ENCODE results near the gene TYK2.

TYK2 gene

DNA sequence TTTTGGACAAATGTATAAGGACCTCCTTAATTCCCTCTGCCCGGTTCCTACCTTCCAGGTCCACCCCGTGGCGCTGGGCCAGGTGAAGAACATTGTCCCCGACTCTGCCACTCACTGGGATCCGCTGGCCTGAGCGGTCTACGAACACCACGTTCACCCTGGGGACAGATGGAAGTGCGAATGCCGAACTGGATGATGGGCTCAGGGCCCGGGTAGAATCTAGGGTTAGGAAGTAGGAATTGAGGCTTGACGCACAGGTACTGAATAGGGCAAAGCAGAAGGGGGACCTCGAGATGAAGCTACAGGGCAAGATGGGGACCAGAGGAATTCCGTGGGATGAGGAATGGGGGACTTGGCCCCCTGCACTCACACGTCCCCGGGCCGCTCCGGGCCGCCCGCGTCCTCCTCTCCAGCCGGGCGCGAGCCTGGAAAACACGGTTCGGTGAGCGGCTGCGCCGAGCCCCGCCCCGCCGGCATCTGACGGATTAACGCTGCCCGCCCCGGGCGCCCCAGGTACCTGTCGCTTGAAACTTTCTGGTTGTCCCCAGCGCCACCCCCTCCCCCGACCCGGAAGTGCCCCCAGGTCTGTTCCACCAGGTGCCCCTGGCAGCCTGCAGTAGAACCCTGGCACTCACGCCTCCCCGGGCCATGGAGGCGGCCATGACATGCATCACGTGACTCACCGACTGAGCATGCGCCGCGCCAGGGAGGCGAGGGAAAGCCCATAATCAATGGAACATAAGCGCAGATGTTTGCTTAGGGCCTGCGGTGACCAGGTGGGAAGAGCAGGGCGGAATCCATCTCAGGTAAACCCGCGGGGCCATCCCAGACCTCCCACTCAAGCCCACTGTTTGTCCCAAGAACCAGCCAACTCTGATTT lies 64.8 kb downstream of the TYK2 start, which contains the start of gene FDX2 (continued):
- TF ChIP-seq, protein P1, sequence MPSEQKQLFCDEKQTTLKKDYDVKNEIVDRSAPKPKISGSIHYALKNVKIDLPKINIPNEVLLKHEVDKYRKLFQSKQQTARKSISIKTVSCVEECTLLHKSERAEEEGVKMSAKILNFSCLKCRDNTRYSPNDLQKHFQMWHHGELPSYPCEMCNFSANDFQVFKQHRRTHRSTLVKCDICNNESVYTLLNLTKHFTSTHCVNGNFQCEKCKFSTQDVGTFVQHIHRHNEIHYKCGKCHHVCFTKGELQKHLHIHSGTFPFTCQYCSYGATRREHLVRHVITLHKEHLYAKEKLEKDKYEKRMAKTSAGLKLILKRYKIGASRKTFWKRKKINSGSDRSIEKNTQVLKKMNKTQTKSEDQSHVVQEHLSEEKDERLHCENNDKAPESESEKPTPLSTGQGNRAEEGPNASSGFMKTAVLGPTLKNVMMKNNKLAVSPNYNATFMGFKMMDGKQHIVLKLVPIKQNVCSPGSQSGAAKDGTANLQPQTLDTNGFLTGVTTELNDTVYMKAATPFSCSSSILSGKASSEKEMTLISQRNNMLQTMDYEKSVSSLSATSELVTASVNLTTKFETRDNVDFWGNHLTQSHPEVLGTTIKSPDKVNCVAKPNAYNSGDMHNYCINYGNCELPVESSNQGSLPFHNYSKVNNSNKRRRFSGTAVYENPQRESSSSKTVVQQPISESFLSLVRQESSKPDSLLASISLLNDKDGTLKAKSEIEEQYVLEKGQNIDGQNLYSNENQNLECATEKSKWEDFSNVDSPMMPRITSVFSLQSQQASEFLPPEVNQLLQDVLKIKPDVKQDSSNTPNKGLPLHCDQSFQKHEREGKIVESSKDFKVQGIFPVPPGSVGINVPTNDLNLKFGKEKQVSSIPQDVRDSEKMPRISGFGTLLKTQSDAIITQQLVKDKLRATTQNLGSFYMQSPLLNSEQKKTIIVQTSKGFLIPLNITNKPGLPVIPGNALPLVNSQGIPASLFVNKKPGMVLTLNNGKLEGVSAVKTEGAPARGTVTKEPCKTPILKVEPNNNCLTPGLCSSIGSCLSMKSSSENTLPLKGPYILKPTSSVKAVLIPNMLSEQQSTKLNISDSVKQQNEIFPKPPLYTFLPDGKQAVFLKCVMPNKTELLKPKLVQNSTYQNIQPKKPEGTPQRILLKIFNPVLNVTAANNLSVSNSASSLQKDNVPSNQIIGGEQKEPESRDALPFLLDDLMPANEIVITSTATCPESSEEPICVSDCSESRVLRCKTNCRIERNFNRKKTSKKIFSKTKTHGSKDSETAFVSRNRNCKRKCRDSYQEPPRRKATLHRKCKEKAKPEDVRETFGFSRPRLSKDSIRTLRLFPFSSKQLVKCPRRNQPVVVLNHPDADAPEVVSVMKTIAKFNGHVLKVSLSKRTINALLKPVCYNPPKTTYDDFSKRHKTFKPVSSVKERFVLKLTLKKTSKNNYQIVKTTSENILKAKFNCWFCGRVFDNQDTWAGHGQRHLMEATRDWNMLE (tag by site-specific recombination; conservative IDR thresholded peaks at IDR 0.05; ENCODE audit: low read depth), result peak; percentile 52; the same call in 1 of the 2 replicates
- TF ChIP-seq ZNF140 (tag by site-specific recombination; IDR thresholded peaks at IDR 0.05), result no peak
- no peak for TF ChIP-seq HOXA7 (CRISPR knock-in tag; IDR thresholded peaks at IDR 0.05; ENCODE audit: borderline replicate concordance)
- no peak for TF ChIP-seq HOXC10 (CRISPR knock-in tag; IDR thresholded peaks at IDR 0.05)
- TF ChIP-seq ZNF341 (tag by site-specific recombination; IDR thresholded peaks at IDR 0.05; ENCODE audit: low read depth), result peak; percentile 65
- no peak for TF ChIP-seq ZNF121 (tag by site-specific recombination; IDR thresholded peaks at IDR 0.05)
- no peak for TF ChIP-seq MYNN (tag by site-specific recombination; IDR thresholded peaks at IDR 0.05; ENCODE audit: borderline replicate concordance)
- no peak for TF ChIP-seq ZNF530 (tag by site-specific recombination; IDR thresholded peaks at IDR 0.05; ENCODE audit: low read depth)
- peak; percentile 44 for TF ChIP-seq GLIS1 (tag by site-specific recombination; IDR thresholded peaks at IDR 0.05)
- no peak for TF ChIP-seq ZBTB1 (tag by site-specific recombination; IDR thresholded peaks at IDR 0.05)
- TF ChIP-seq ZNF544 (tag by site-specific recombination; IDR thresholded peaks at IDR 0.05), result no peak
- no peak for TF ChIP-seq ZNF707 (tag by site-specific recombination; IDR thresholded peaks at IDR 0.05)
- TF ChIP-seq TCF7L2 (IDR thresholded peaks at IDR 0.05; ENCODE audit: borderline replicate concordance, low read depth, low read length), result no peak
- TF ChIP-seq ZBTB17 (tag by site-specific recombination; IDR thresholded peaks at IDR 0.05), result peak; percentile 98
- TF ChIP-seq TRIM28 (IDR thresholded peaks at IDR 0.05; ENCODE audit: borderline replicate concordance, low read length), result no peak
- 0 out of 2 replicates have a peak, but pooled peaks have one; percentile 37 for TF ChIP-seq ZNF600 (tag by site-specific recombination; IDR thresholded peaks at IDR 0.05)
- no peak for TF ChIP-seq ZBTB7A (tag by site-specific recombination; IDR thresholded peaks at IDR 0.05; ENCODE audit: low read depth)
- TF ChIP-seq PRDM1 (tag by site-specific recombination; IDR thresholded peaks at IDR 0.05), result no peak
- TF ChIP-seq ZNF202 (tag by site-specific recombination; IDR thresholded peaks at IDR 0.05; ENCODE audit: borderline replicate concordance), result no peak
- no peak for TF ChIP-seq ZNF785 (tag by site-specific recombination; IDR thresholded peaks at IDR 0.05)
- TF ChIP-seq WT1 (tag by site-specific recombination; IDR thresholded peaks at IDR 0.05), result peak; percentile 28; the same call in 1 of the 2 replicates
- no peak for TF ChIP-seq ZNF266 (tag by site-specific recombination; IDR thresholded peaks at IDR 0.05; ENCODE audit: low read depth)
- TF ChIP-seq, protein P2, sequence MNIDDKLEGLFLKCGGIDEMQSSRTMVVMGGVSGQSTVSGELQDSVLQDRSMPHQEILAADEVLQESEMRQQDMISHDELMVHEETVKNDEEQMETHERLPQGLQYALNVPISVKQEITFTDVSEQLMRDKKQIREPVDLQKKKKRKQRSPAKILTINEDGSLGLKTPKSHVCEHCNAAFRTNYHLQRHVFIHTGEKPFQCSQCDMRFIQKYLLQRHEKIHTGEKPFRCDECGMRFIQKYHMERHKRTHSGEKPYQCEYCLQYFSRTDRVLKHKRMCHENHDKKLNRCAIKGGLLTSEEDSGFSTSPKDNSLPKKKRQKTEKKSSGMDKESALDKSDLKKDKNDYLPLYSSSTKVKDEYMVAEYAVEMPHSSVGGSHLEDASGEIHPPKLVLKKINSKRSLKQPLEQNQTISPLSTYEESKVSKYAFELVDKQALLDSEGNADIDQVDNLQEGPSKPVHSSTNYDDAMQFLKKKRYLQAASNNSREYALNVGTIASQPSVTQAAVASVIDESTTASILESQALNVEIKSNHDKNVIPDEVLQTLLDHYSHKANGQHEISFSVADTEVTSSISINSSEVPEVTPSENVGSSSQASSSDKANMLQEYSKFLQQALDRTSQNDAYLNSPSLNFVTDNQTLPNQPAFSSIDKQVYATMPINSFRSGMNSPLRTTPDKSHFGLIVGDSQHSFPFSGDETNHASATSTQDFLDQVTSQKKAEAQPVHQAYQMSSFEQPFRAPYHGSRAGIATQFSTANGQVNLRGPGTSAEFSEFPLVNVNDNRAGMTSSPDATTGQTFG (tag by site-specific recombination; IDR thresholded peaks at IDR 0.05; ENCODE audit: borderline replicate concordance), result no peak
- no peak for TF ChIP-seq ZNF747 (tag by site-specific recombination; IDR thresholded peaks at IDR 0.05)
- TF ChIP-seq ZNF830 (tag by site-specific recombination; IDR thresholded peaks at IDR 0.05; ENCODE audit: low read depth), result no peak
- no peak for TF ChIP-seq ZNF157 (tag by site-specific recombination; IDR thresholded peaks at IDR 0.05)
- TF ChIP-seq ZNF48 (tag by site-specific recombination; IDR thresholded peaks at IDR 0.05), result no peak
- TF ChIP-seq, protein P3, sequence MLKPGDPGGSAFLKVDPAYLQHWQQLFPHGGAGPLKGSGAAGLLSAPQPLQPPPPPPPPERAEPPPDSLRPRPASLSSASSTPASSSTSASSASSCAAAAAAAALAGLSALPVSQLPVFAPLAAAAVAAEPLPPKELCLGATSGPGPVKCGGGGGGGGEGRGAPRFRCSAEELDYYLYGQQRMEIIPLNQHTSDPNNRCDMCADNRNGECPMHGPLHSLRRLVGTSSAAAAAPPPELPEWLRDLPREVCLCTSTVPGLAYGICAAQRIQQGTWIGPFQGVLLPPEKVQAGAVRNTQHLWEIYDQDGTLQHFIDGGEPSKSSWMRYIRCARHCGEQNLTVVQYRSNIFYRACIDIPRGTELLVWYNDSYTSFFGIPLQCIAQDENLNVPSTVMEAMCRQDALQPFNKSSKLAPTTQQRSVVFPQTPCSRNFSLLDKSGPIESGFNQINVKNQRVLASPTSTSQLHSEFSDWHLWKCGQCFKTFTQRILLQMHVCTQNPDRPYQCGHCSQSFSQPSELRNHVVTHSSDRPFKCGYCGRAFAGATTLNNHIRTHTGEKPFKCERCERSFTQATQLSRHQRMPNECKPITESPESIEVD (tag by site-specific recombination; IDR thresholded peaks at IDR 0.05), result no peak
- TF ChIP-seq ZNF664 (tag by site-specific recombination; IDR thresholded peaks at IDR 0.05), result 0 out of 2 replicates have a peak, but pooled peaks have one; percentile 29
- TF ChIP-seq ZBTB48 (tag by site-specific recombination; IDR thresholded peaks at IDR 0.05), result peak; percentile 90
- TF ChIP-seq, protein P4, sequence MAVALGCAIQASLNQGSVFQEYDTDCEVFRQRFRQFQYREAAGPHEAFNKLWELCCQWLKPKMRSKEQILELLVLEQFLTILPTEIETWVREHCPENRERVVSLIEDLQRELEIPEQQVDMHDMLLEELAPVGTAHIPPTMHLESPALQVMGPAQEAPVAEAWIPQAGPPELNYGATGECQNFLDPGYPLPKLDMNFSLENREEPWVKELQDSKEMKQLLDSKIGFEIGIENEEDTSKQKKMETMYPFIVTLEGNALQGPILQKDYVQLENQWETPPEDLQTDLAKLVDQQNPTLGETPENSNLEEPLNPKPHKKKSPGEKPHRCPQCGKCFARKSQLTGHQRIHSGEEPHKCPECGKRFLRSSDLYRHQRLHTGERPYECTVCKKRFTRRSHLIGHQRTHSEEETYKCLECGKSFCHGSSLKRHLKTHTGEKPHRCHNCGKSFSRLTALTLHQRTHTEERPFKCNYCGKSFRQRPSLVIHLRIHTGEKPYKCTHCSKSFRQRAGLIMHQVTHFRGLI (tag by site-specific recombination; IDR thresholded peaks at IDR 0.05), result no peak; the same call in 1 of the 2 replicates

All from HEK293 (cell line).